ENCODE results near the gene IFNG-AS1. TPM values are rescaled to one million over a fixed set of nuclear protein-coding genes. Genes with fewer than 3 reads are reported as not detected.

Gene IFNG-AS1
- total RNA-seq, 2 donors from 2014 or later = 0.15 to 1.0 TPM

Other genes starting within 250 kb of the IFNG-AS1 start
- gene IFNG, start 170.3 kb downstream of the IFNG-AS1 start, total RNA-seq = not detected
- gene IL26, start 236.4 kb downstream of the IFNG-AS1 start, total RNA-seq = not detected

Data from left cardiac atrium (tissue), 2 donors.